ENCODE measurements around the gene FAT1.

DNA sequence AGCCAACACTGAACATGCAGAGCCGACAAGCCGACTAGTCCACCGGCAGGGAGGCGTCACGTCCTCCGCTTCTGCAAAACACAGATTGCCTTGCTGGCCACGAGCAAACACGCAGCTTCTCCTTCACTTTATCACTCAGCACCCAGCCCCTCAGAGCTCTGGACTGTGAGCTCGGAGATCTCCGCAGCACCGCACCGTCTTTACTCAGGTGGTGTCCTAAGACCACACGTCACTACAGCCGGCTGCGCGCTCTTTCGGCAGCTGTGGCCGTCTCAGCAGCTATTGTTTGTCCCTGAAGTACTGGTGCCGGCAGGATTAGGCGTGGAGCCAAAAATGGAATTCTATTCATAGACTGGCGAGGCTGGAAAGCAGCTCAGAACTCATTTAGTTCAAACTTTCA lies 72.0 kb downstream of the FAT1 start:
- no peak for TF ChIP-seq POLR2A (IDR thresholded peaks at IDR 0.05; ENCODE audit: low read length)
- TF ChIP-seq GATA1 (IDR thresholded peaks at IDR 0.05; ENCODE audit: low read depth, low read length) = no peak

All from erythroblast (primary cell).